H1 (cell line): ENCODE data around the gene RGL1. TPM values are rescaled to one million over a fixed set of nuclear protein-coding genes. Genes with fewer than 3 reads are reported as not detected.

Source experiments
- CTCF ChIA-PET: fragments of 300-600 bp; sonication (Branson Sonifier 250); formaldehyde crosslinking; loops from one replicate; lab custom pipeline; 2021; ENCODE audit not compliant: partially characterized antibody; lab: Charles Lee
- POLR2A ChIA-PET: fragments of 300-600 bp; sonication (Branson Sonifier 250); formaldehyde crosslinking; loops from one replicate; lab custom pipeline; 2021; ENCODE audit warnings: inconsistent platforms; ENCODE audit not compliant: partially characterized antibody; lab: Charles Lee
- DNase-seq, 2 experiments: peaks; one replicate each; pipeline versions ENCODE4 v3.0.0 to v3.0.0-alpha.2; 2010 to 2022; ENCODE audit warnings: low spot score in 2 of 2, low read depth in 1 of 2, mixed read lengths in 1 of 2
- FAIRE-seq: peaks from 2 replicates; lab custom pipeline; 2011; peaks lifted over from hg19 to GRCh38; lab: Jason Lieb, UNC
- H2AFZ ChIP-seq: 2 replicates; pipeline ENCODE4 v1.8.1; 2012; ENCODE audit warnings: low read length, inconsistent platforms
- H2AK5ac ChIP-seq: 2 replicates; pipeline ENCODE4 v1.6.1; 2013; ENCODE audit warnings: low read depth, low read length
- H2BK120ac ChIP-seq: replicated peaks from 2 replicates; pipeline ENCODE3; 2013; ENCODE audit warnings: low read depth, low read length, inconsistent platforms
- H2BK12ac ChIP-seq: 2 replicates; pipeline ENCODE4 v1.6.1; 2013; ENCODE audit warnings: low read depth, low read length
- H2BK15ac ChIP-seq: 2 replicates; pipeline ENCODE4 v1.6.1; 2013; ENCODE audit warnings: low read length
- H2BK20ac ChIP-seq: 2 replicates; pipeline ENCODE4 v1.6.1; 2013; ENCODE audit warnings: low read length
- H2BK5ac ChIP-seq: 2 replicates; pipeline ENCODE4 v1.6.1; 2013; ENCODE audit warnings: low read depth, low read length
- H3K14ac ChIP-seq: 2 replicates; pipeline ENCODE4 v1.6.1; 2013; ENCODE audit warnings: inconsistent platforms; ENCODE audit not compliant: insufficient read length
- H3K18ac ChIP-seq: 2 replicates; pipeline ENCODE4 v1.6.1; 2013; ENCODE audit warnings: low read length; ENCODE audit errors: extremely low read depth
- H3K23ac ChIP-seq: 2 replicates; pipeline ENCODE4 v1.6.1; 2013; ENCODE audit warnings: inconsistent platforms; ENCODE audit not compliant: insufficient read length
- H3K23me2 ChIP-seq: 2 replicates; pipeline ENCODE4 v1.6.1; 2013; ENCODE audit warnings: low read depth, low read length
- H3K27ac ChIP-seq: 2 replicates; pipeline ENCODE4 v1.6.1; 2011; ENCODE audit warnings: low read depth, low read length, inconsistent platforms
- H3K27me3 ChIP-seq, 4 experiments: replicated peaks in 1 of 4; 1 replicate in 1 of 4; 2 replicates in 3 of 4; pipeline versions ENCODE4 v1.6.1 to v1.8.1; 2011 to 2013; ENCODE audit warnings: low read length in 3 of 4, mild to moderate bottlenecking in 3 of 4, inconsistent platforms in 2 of 4, mixed read lengths in 2 of 4, moderate library complexity in 1 of 4; ENCODE audit not compliant: control insufficient read depth in 3 of 4, insufficient read depth in 3 of 4; ENCODE audit errors: extremely low read depth in 1 of 4
- H3K36me3 ChIP-seq, 4 experiments: 2 replicates each; pipeline versions ENCODE4 v1.6.1 to v1.8.1; 2011 to 2013; ENCODE audit warnings: mild to moderate bottlenecking in 4 of 4, low read length in 3 of 4, moderate library complexity in 2 of 4, control low read depth in 1 of 4, inconsistent platforms in 1 of 4; ENCODE audit not compliant: insufficient read depth in 4 of 4, control insufficient read depth in 2 of 4
- H3K4ac ChIP-seq: replicated peaks from 2 replicates; pipeline ENCODE3; 2013; ENCODE audit warnings: low read length, low read depth, mixed read lengths, inconsistent platforms; ENCODE audit not compliant: insufficient read length
- H3K4me1 ChIP-seq, 4 experiments: replicated peaks in 1 of 4; 1 replicate in 1 of 4; 2 replicates in 3 of 4; pipeline versions ENCODE4 v1.6.1 to v1.8.1; 2011 to 2013; ENCODE audit warnings: low read length in 3 of 4, inconsistent platforms in 2 of 4, mixed read lengths in 1 of 4; ENCODE audit not compliant: insufficient read depth in 4 of 4, control insufficient read depth in 3 of 4
- H3K4me2 ChIP-seq, 2 experiments: 2 replicates each; pipeline versions ENCODE4 v1.6.1 to v1.8.1; 2011 to 2013; ENCODE audit warnings: low read depth in 2 of 2, low read length in 2 of 2, control low read depth in 1 of 2, inconsistent platforms in 1 of 2, mild to moderate bottlenecking in 1 of 2; ENCODE audit not compliant: insufficient read depth in 1 of 2
- H3K4me3 ChIP-seq, 4 experiments: fragments of 200-600, 300-600 bp in 1 of 4; sonication (generic), shearing (Covaris generic), sonication (Bioruptor Twin) in 1 of 4; 2 replicates each; pipeline versions ENCODE4 v1.5.1 to v1.8.1; 2011 to 2016; ENCODE audit warnings: low read length in 4 of 4, low read depth in 3 of 4, control low read depth in 2 of 4, inconsistent platforms in 2 of 4, mild to moderate bottlenecking in 2 of 4, mixed read lengths in 1 of 4, moderate library complexity in 1 of 4; ENCODE audit not compliant: insufficient read depth in 2 of 4; ENCODE audit errors: extremely low read depth in 1 of 4
- H3K56ac ChIP-seq: replicated peaks from 2 replicates; pipeline ENCODE3; 2013; ENCODE audit warnings: low read depth, mild to moderate bottlenecking, mixed read lengths, low read length, inconsistent platforms; ENCODE audit not compliant: insufficient read length
- H3K79me1 ChIP-seq: 2 replicates; pipeline ENCODE4 v1.6.1; 2013; ENCODE audit warnings: low read depth, low read length, control low read depth
- H3K79me2 ChIP-seq, 2 experiments: 2 replicates each; pipeline versions ENCODE4 v1.6.1 to v1.8.1; 2012 to 2013; ENCODE audit warnings: low read length in 2 of 2, mild to moderate bottlenecking in 2 of 2, inconsistent platforms in 1 of 2; ENCODE audit not compliant: insufficient read depth in 2 of 2, control insufficient read depth in 1 of 2
- H3K9ac ChIP-seq, 4 experiments: replicated peaks in 1 of 4; 1 replicate in 1 of 4; 2 replicates in 3 of 4; pipeline versions ENCODE4 v1.6.1 to v1.8.1; 2011 to 2013; ENCODE audit warnings: low read depth in 3 of 4, low read length in 3 of 4, control low read depth in 2 of 4, mild to moderate bottlenecking in 2 of 4, moderate library complexity in 2 of 4, inconsistent platforms in 1 of 4; ENCODE audit errors: extremely low read depth in 1 of 4
- H3K9me3 ChIP-seq, 2 experiments: 2 replicates each; pipeline versions ENCODE4 v1.6.1 to v1.8.1; 2012 to 2013; ENCODE audit warnings: mild to moderate bottlenecking in 2 of 2, moderate library complexity in 2 of 2, control low read depth in 1 of 2, inconsistent platforms in 1 of 2, low read depth in 1 of 2, low read length in 1 of 2, mixed read lengths in 1 of 2; ENCODE audit not compliant: insufficient read depth in 2 of 2
- H4K20me1 ChIP-seq, 2 experiments: replicated peaks in 1 of 2; 2 replicates each; pipeline versions ENCODE3 to v1.8.1; 2011 to 2013; ENCODE audit warnings: inconsistent platforms in 2 of 2, low read length in 2 of 2, mild to moderate bottlenecking in 1 of 2; ENCODE audit not compliant: insufficient read depth in 2 of 2, control insufficient read depth in 1 of 2
- H4K5ac ChIP-seq: 2 replicates; pipeline ENCODE4 v1.6.1; 2013; ENCODE audit warnings: low read length, low read depth, mixed read lengths, inconsistent platforms; ENCODE audit not compliant: insufficient read length
- H4K8ac ChIP-seq: 2 replicates; pipeline ENCODE4 v1.8.0; 2013; ENCODE audit warnings: mild to moderate bottlenecking, moderate library complexity, low read length, inconsistent platforms; ENCODE audit not compliant: insufficient read depth; ENCODE audit errors: extremely low read depth
- H4K91ac ChIP-seq: replicated peaks from 2 replicates; pipeline ENCODE3; 2013; ENCODE audit warnings: low read length, mixed read lengths, inconsistent platforms; ENCODE audit not compliant: insufficient read length
- BCL11A ChIP-seq, 2 experiments: IDR thresholded peaks; one replicate each; pipeline ENCODE4 v1.6.1; 2011; ENCODE audit warnings: low read depth in 2 of 2, low read length in 2 of 2, mild to moderate bottlenecking in 2 of 2
- CTBP2 ChIP-seq: IDR thresholded peaks from 2 replicates; pipeline ENCODE4 v1.7.0; 2011; ENCODE audit warnings: borderline replicate concordance, mild to moderate bottlenecking, moderate library complexity, mixed read lengths, low read length; ENCODE audit not compliant: insufficient read depth, insufficient read length
- GABPA ChIP-seq: IDR thresholded peaks from 2 replicates; pipeline ENCODE4 v1.6.1; 2011; ENCODE audit warnings: mild to moderate bottlenecking, low read length, moderate library complexity, borderline replicate concordance; ENCODE audit not compliant: insufficient read depth
- NANOG ChIP-seq: IDR thresholded peaks from 2 replicates; pipeline ENCODE4 v1.6.1; 2011; ENCODE audit warnings: low read length, low read depth, mild to moderate bottlenecking, inconsistent platforms; ENCODE audit not compliant: insufficient read depth, poor library complexity, severe bottlenecking
- SIRT6 ChIP-seq: IDR thresholded peaks from one replicate; pipeline ENCODE4 v1.7.1; 2012; ENCODE audit warnings: low read length, inconsistent platforms
- SP1 ChIP-seq: IDR thresholded peaks from 2 replicates; pipeline ENCODE4 v1.6.1; 2011; ENCODE audit warnings: low read depth, low read length
- SP2 ChIP-seq: IDR thresholded peaks from 2 replicates; pipeline ENCODE4 v1.6.1; 2012; ENCODE audit warnings: mild to moderate bottlenecking, low read length, inconsistent platforms
- SUZ12 ChIP-seq: fragments of 200-600 bp; sonication (generic); IDR thresholded peaks from 2 replicates; pipeline ENCODE4 v1.6.1; 2012; ENCODE audit warnings: mild to moderate bottlenecking, inconsistent platforms, low read length, moderate library complexity, mixed read lengths
- WGBS, 2 experiments: shearing (Covaris generic) in 1 of 2; methylation state at CpG; one replicate each; pipeline versions ENCODE4 v1.1.6 to v1.1.7; 2013 to 2015; ENCODE audit warnings: low lambda C conversion rate in 2 of 2, mixed read lengths in 2 of 2, inconsistent platforms in 1 of 2, low coverage in 1 of 2, missing lambda C conversion rate in 1 of 2; ENCODE audit not compliant: insufficient replicate concordance in 2 of 2, insufficient coverage in 1 of 2, insufficient read length in 1 of 2; ENCODE audit errors: extremely low coverage in 1 of 2, missing lambda C conversion rate in 1 of 2; 5-methylcytosine and 5-hydroxymethylcytosine counted together
- polyA plus RNA-seq, 7 experiments: library from polyadenylated mRNA; depleted of rRNA in 3 of 7; stranded (reverse) in 5 of 7; unstranded in 2 of 7; fragments of >200 nt in 5 of 7; fragments of 200-250 nt in 2 of 7; gene quantifications; 1 replicate in 5 of 7; 2 replicates in 1 of 7; 4 replicates in 1 of 7; pipeline versions ENCODE4 v1.2.1 to v1.2.3, GENCODE V29; 2011 to 2013; ENCODE audit warnings: missing spikeins in 2 of 7, mixed read lengths in 2 of 7
- total RNA-seq: library from RNA; stranded (reverse); fragmentation: NEBNext Ultra II Directional; extraction: Animal tissue kit (Norgen Biotek cat#: 25700); gene quantifications from 2 replicates; pipeline ENCODE4 v1.2.1, GENCODE V29; 2021

The RGL1 gene
- total and polyA plus RNA-seq, 2 of the 8 experiments (the other 6 are each of a cell fraction or from before 2014, with no cell fraction given): 0.98 to 2.4 TPM

DNA sequence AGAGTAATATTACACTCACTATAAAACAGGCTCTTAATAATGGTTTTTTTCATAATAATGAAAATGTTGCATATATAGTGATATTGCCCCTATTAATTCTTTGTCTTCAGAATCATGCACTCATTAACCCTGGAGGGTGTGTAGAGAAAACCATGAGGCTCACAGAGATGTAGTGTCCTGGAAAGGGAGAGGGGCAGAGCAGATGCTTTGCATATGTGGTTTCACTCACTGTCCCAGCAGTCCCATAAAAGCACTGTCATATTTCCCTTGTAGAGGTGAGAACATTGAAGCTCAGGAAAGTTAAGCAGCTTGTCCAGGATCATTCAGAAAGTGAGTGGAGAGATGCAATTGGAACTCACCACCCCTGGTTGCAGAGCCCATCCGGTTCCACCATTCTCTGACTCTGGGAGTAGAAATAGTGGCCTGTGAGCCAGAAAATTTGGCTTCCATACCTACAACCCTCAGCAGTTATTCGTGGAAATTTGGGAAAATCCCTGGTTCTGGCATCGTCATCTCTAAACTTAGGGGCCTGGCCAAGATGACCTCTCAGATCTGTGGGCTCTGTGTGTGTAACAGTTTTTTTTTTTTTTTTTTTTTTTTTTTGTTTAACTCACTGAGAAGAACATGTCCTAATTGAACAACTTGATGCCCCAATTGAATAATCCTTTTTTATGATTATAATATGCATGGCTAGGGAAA, 86.4 kb downstream of the RGL1 start:
- H4K8ac ChIP-seq: no peak overlapping the region
- no peak for DNase-seq
- no peak overlapping the region for H2AK5ac ChIP-seq
- no peak overlapping the region for H3K4me2 ChIP-seq
- H4K5ac ChIP-seq: no peak overlapping the region
- H2BK120ac ChIP-seq: no peak overlapping the region
- no peak overlapping the region for H2BK5ac ChIP-seq
- peaks cover 0 to 2% (median 0%) of the 10 kb centered on the region in 4 experiments; a peak in 1 of 7 replicates for H3K4me1 ChIP-seq
- no peak overlapping the region for H2BK12ac ChIP-seq
- H4K91ac ChIP-seq: no peak overlapping the region
- no peaks in the 10 kb centered on the region; a peak in 1 of 4 replicates for H3K79me2 ChIP-seq
- no peak overlapping the region for H3K4ac ChIP-seq
- H3K18ac ChIP-seq: no peak overlapping the region
- WGBS, 2 experiments: 91% methylated on average over 3 of the region's 3 CpGs; no CpG with 5 or more reads in 1 of the 2 experiments
- H3K56ac ChIP-seq: no peak overlapping the region
- no peaks in the 10 kb centered on the region for H3K9me3 ChIP-seq
- H2AFZ ChIP-seq: no peak overlapping the region
- no peaks in the 10 kb centered on the region for H3K27me3 ChIP-seq
- no peak overlapping the region for H3K23ac ChIP-seq
- H3K27ac ChIP-seq: no peak overlapping the region
- H3K4me3 ChIP-seq: no peak overlapping the region
- H3K79me1 ChIP-seq: no peaks in the 10 kb centered on the region
- ChIA-PET CTCF (interaction anchor here (0.6 to 2.9 kb wide), 7 partner anchors 20 to 236 kb away, joined by 3 to 12 read pairs (median 3); no protein-coding TSS in a partner anchor), POLR2A (no interaction called here)
- H3K23me2 ChIP-seq: no peaks in the 10 kb centered on the region
- FAIRE-seq: no peak
- H2BK15ac ChIP-seq: no peak overlapping the region
- H2BK20ac ChIP-seq: no peak overlapping the region
- no peak overlapping the region for H3K14ac ChIP-seq
- no peaks in the 10 kb centered on the region for H4K20me1 ChIP-seq
- no peaks in the 10 kb centered on the region for H3K36me3 ChIP-seq
- H3K9ac ChIP-seq: no peak overlapping the region
- TF ChIP-seq GABPA (no peak), CTBP2 (no peak), SUZ12 (no peak), BCL11A (IDR thresholded peaks at IDR 0.05; ENCODE audit: low read depth in 2 of 2, low read length in 2 of 2) (no peak), SIRT6 (no peak), SP2 (no peak), SP1 (no peak), NANOG (no peak)
